ENCODE measurements around the gene MT1H. TPM values are rescaled to one million over a fixed set of nuclear protein-coding genes. Genes with fewer than 3 reads are reported as not detected.

MT1H gene
- total and polyA plus RNA-seq, 8 donors, result 33.8 to 219 (median 77.8) TPM; not detected in 4

DNA sequence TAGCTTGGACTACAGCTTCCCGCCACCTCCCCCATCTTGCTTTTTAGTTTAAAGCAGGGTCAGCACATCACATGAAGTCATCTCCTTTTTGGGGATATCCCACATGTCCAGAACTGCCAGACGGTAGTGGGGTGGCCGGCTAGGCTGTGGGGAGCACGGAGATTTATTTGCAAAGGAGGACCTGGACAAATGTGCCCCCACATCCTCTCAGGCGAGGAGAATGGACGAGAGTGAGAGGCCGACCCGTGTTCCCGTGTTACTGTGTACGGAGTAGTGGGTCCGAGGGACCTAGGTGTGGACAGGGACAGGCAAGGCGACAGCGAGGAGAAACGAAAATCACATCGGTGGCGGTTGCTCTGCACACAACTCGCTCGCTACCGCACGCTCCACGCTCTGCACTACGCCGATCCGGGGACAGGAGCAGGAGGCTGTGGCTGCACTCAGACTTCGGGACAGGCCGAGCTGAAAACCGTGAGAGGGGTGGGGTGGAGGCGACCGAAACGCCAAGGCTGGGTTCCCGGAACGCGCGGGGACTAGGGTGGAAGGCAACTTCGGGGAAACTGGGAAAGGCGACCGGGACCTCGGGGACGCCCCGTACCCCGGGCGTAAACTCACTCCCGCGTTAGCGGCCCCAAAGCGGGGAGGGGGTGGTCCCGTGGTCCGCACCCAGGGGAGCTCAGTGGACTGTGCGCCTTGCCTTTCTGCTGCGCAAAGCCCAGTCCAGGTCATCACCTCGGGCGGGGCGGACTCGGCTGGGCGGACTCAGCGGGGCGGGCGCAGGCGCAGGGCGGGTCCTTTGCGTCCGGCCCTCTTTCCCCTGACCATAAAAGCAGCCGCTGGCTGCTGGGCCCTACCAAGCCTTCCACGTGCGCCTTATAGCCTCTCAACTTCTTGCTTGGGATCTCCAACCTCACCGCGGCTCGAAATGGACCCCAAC lies 31.5 kb upstream of the MT1H start, which contains the start of gene MT1A:
MT1A (plus strand) TSS at position 853 of the 937 bp plus-strand sequence; CDS start at position 926, 73 bp downstream.
- intact Hi-C loops (cut with DNase I; ENCODE audit: low total_unique reads), result no loop called here
- Histone ChIP-seq H3K36me3 (no peaks in the 10 kb centered on the region), H3K4me3 (peak within 1 kb of the TSS; percentile 46 to 52 (median 50)), H3K9me3 (no peaks in the 10 kb centered on the region), H3K4me1 (peaks cover 22 to 64% (median 49%) of the 10 kb centered on the region in 4 donors), H3K27me3 (peaks cover 0 to 81% (median 11%) of the 10 kb centered on the region in 3 donors), H3K27ac (peak within 1 kb of the TSS; percentile 60 to 85 (median 80))
- DNase-seq, result peak; percentile 83 to 87
- 5 to 10% (median 7%) methylated on average over 47 to 68 of the region's 68 CpGs for WGBS, 5 donors
- TF ChIP-seq EP300 (IDR thresholded peaks at IDR 0.05), result peak; percentile 16
- peak in 1 of 4 donors; percentile 11 for TF ChIP-seq POLR2A (IDR thresholded peaks at IDR 0.05)
- TF ChIP-seq, protein P1, sequence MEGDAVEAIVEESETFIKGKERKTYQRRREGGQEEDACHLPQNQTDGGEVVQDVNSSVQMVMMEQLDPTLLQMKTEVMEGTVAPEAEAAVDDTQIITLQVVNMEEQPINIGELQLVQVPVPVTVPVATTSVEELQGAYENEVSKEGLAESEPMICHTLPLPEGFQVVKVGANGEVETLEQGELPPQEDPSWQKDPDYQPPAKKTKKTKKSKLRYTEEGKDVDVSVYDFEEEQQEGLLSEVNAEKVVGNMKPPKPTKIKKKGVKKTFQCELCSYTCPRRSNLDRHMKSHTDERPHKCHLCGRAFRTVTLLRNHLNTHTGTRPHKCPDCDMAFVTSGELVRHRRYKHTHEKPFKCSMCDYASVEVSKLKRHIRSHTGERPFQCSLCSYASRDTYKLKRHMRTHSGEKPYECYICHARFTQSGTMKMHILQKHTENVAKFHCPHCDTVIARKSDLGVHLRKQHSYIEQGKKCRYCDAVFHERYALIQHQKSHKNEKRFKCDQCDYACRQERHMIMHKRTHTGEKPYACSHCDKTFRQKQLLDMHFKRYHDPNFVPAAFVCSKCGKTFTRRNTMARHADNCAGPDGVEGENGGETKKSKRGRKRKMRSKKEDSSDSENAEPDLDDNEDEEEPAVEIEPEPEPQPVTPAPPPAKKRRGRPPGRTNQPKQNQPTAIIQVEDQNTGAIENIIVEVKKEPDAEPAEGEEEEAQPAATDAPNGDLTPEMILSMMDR (IDR thresholded peaks at IDR 0.05), result no peak
- TF ChIP-seq POLR2AphosphoS5 (IDR thresholded peaks at IDR 0.05), result peak in 2 of 3 donors; percentile 71 to 85

GRCh38 chr16:56639045-56639444 lies 30.6 kb upstream of the MT1H start:
- peak overlapping the region; percentile 60 to 85 (median 80) for H3K27ac ChIP-seq
- no peaks in the 10 kb centered on the region for H3K36me3 ChIP-seq
- TF ChIP-seq EP300 (IDR thresholded peaks at IDR 0.05) (no peak), POLR2A (IDR thresholded peaks at IDR 0.05) (no peak), POLR2AphosphoS5 (IDR thresholded peaks at IDR 0.05) (no peak)
- TF ChIP-seq, protein P1 (IDR thresholded peaks at IDR 0.05), result no peak
- intact Hi-C loops (cut with DNase I; ENCODE audit: low total_unique reads), result no loop called here
- H3K4me1 ChIP-seq, result peaks cover 31 to 66% (median 53%) of the 10 kb centered on the region in 4 donors
- WGBS, 5 donors, result 25 to 63% (median 44%) methylated on average over 1 of the region's 1 CpG
- peak overlapping the region in 3 of 4 donors; percentile 46 to 52 (median 49) for H3K4me3 ChIP-seq
- peaks cover 0 to 84% (median 11%) of the 10 kb centered on the region in 3 donors for H3K27me3 ChIP-seq
- no peak for DNase-seq
- H3K9me3 ChIP-seq, result no peaks in the 10 kb centered on the region

DNA sequence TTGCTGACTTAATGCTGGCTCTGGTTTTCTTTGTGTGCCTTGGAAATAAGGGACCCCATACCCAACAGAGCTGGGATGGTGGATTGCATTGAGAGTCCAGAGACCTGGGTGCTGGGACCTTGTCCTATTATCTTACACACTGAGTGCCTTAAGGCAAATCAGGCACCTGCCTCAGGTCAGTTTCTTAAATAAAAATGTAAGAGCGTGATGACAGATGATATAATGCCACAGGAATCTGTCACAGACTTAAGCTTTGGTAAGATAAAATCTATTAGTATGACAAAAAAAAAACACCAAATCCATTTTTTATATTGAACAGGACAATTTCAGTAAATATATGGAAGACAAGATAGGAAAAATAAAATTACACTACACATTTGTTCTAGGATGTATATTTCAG lies 29.5 kb upstream of the MT1H start:
- TF ChIP-seq POLR2AphosphoS5 (IDR thresholded peaks at IDR 0.05) (no peak), EP300 (IDR thresholded peaks at IDR 0.05) (no peak), POLR2A (IDR thresholded peaks at IDR 0.05) (no peak)
- TF ChIP-seq, protein P1 (IDR thresholded peaks at IDR 0.05), result no peak
- Histone ChIP-seq H3K36me3 (no peaks in the 10 kb centered on the region), H3K27ac (no peak overlapping the region), H3K4me3 (no peak overlapping the region), H3K9me3 (no peaks in the 10 kb centered on the region), H3K4me1 (peaks cover 28 to 62% (median 52%) of the 10 kb centered on the region in 4 donors), H3K27me3 (peaks cover 0 to 84% (median 14%) of the 10 kb centered on the region in 3 donors)
- DNase-seq, result no peak
- WGBS, 5 donors, result 85 to 100% (median 95%) methylated on average over 1 of the region's 1 CpG
- intact Hi-C loops (cut with DNase I; ENCODE audit: low total_unique reads), result no loop called here

- TF ChIP-seq EP300 (IDR thresholded peaks at IDR 0.05), result no peak
- TF ChIP-seq, protein P1 (IDR thresholded peaks at IDR 0.05), result no peak
- TF ChIP-seq POLR2A (IDR thresholded peaks at IDR 0.05), result no peak
- TF ChIP-seq POLR2AphosphoS5 (IDR thresholded peaks at IDR 0.05), result no peak
- Histone ChIP-seq H3K4me1 (peaks cover 23 to 52% (median 44%) of the 10 kb centered on the region in 4 donors), H3K36me3 (no peaks in the 10 kb centered on the region), H3K27ac (no peak overlapping the region), H3K27me3 (peaks cover 0 to 84% (median 8%) of the 10 kb centered on the region in 3 donors), H3K9me3 (no peaks in the 10 kb centered on the region), H3K4me3 (no peak overlapping the region)
- intact Hi-C loops (cut with DNase I; ENCODE audit: low total_unique reads), result no loop called here
- no peak for DNase-seq
- WGBS, 5 donors, result 91 to 100% (median 95%) methylated on average over 2 of the region's 2 CpGs
Observed at GRCh38 chr16:56641166-56641565, 28.4 kb upstream of the MT1H start.
